ENCODE measurements around the gene TSNAX.

- TF ChIP-seq CTCF (optimal IDR thresholded peaks at IDR 0.05 in 1 of 3, IDR thresholded peaks at IDR 0.05 in 1 of 3, conservative IDR thresholded peaks at IDR 0.05 in 1 of 3; ENCODE audit: extremely low read depth in 1 of 3, insufficient read depth in 2 of 3, low read length in 3 of 3), result no peak
- TF ChIP-seq EZH2 (IDR thresholded peaks at IDR 0.05; ENCODE audit: low read length), result no peak
Observed at GRCh38 chr1:231575472-231575871, 47.0 kb downstream of the TSNAX start.
